Endothelial cell of umbilical vein (primary cell): Measurements from ENCODE around the gene CNTFR.

Experiments used
- MYC ChIP-seq: IDR thresholded peaks from one replicate; pipeline ENCODE4 v1.6.1; 2011; ENCODE audit warnings: mild to moderate bottlenecking, low read depth, low read length
- TF ChIP-seq, protein P1 (sequence below), 2 donors: IDR thresholded peaks; 1 replicate in 1 of 2; 2 replicates in 1 of 2; pipeline ENCODE4 v1.5.1; 2011; ENCODE audit warnings: low read length in 2 of 2, mild to moderate bottlenecking in 2 of 2, moderate library complexity in 2 of 2, control low read depth in 1 of 2, inconsistent platforms in 1 of 2, low read depth in 1 of 2; ENCODE audit not compliant: insufficient read depth in 1 of 2; ENCODE audit errors: extremely low read depth in 1 of 2

DNA sequence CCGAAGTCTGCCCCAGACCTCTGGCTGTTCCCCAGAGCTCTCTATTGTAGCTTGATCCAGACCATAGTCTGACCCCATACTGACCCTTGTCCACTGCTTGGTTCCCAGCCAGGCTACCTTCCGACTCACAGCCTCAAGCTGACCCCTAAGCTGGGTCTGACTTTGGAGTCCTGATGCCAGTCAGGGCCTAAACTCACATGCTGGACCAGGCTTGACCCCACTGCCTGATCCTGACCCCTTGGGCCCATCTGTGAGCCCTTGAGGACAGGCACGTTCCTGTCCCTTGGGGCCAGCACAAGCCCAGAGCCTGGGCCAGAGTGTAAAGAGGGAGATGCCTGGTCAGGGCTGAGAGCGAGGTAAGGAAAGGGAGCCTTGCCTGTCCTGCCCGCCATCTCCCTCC lies 34.0 kb downstream of the CNTFR start:
- TF ChIP-seq, protein P1, sequence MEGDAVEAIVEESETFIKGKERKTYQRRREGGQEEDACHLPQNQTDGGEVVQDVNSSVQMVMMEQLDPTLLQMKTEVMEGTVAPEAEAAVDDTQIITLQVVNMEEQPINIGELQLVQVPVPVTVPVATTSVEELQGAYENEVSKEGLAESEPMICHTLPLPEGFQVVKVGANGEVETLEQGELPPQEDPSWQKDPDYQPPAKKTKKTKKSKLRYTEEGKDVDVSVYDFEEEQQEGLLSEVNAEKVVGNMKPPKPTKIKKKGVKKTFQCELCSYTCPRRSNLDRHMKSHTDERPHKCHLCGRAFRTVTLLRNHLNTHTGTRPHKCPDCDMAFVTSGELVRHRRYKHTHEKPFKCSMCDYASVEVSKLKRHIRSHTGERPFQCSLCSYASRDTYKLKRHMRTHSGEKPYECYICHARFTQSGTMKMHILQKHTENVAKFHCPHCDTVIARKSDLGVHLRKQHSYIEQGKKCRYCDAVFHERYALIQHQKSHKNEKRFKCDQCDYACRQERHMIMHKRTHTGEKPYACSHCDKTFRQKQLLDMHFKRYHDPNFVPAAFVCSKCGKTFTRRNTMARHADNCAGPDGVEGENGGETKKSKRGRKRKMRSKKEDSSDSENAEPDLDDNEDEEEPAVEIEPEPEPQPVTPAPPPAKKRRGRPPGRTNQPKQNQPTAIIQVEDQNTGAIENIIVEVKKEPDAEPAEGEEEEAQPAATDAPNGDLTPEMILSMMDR (IDR thresholded peaks at IDR 0.05; ENCODE audit: extremely low read depth in 1 of 2, insufficient read depth in 1 of 2, low read depth in 1 of 2, low read length in 2 of 2) = no peak
- TF ChIP-seq MYC = no peak
